Measurements from ENCODE around the gene SFSWAP. TPM values are rescaled to one million over a fixed set of nuclear protein-coding genes. Genes with fewer than 3 reads are reported as not detected.

The SFSWAP gene
- polyA plus RNA-seq, 2 of the 4 experiments (the other 2 are of a cell fraction): 21.8 to 23.5 TPM

DNA sequence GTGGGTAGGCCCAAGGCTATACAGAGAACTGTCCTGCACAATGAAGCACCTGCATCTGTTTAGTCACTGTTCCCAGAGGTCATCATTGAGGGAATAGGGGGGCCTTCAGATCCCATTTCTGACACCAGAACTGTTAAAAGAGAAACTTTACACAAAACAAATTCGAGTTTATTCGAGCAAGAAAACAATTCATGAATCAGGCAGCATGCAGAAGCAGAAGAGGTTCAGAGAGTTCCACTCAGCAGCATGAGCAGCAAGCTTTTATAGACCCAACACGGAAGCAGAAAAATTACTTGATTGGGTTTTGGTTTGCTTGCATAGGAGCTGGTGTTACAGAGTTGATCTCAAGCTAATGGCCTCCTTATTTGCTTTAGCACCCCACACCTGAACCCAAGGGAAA lies 1.7 kb upstream of the SFSWAP start:
- H3K4me3 ChIP-seq: no peak overlapping the region
- ChIA-PET CTCF (interaction anchor here (0.5 to 1.6 kb wide), 3 partner anchors 19 to 120 kb away, joined by 3 to 4 read pairs (median 3); no protein-coding TSS in a partner anchor), POLR2A (no interaction called here)
- no peaks in the 10 kb centered on the region for H3K9me3 ChIP-seq
- peaks cover 8% of the 10 kb centered on the region for H3K4me1 ChIP-seq
- no peak for DNase-seq (ENCODE audit: low read depth in 1 of 2, low spot score in 1 of 2)
- no peak overlapping the region for H3K27ac ChIP-seq
- TF ChIP-seq SMC3 (IDR thresholded peaks at IDR 0.05): no peak
- no peak for ATAC-seq
- no peak for FAIRE-seq
- 46% methylated on average over 3 of the region's 3 CpGs for WGBS (ENCODE audit: missing lambda C conversion rate)
- no peak overlapping the region for H3K4me2 ChIP-seq

DNA sequence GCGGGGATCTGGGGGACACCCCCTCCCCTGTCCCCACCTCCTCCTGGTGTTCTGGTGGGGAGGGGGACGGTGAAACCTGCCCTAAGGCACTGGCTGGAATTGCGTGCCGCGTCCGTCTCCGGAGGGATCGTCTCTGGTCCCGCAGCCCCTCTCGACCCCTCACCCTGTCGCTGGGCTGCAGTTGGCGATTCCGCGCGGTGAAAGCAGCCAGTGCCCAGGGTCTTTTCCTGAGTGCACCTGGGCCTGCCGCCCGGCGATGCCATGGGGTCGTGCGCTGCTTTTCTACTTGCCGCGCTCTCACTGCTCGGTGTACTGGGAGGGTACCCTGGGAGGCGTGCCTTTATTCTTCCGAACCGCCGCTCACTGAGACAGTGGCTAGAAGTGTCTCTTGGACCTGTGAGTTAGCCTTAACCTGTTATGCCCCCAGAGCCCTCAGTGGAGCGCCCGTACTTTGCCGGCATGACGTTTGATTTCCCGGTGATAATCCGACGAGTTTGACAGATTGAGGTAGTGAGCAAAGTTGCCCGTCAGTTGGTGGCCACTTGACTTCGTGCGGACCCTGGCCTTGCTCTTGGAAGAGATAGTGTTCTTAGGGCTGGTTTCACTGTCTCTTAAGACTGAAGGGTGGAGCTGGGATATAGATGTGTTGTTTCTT lies 788 bp downstream of the SFSWAP start:
- Histone ChIP-seq H3K4me2 (peak overlapping the region; percentile 90), H3K9me3 (no peaks in the 10 kb centered on the region), H3K4me3 (peak overlapping the region; percentile 88), H3K27ac (peak overlapping the region; percentile 95 to 96), H3K4me1 (peaks cover 8% of the 10 kb centered on the region)
- no peak for FAIRE-seq
- peak in 1 of 2 experiments; percentile 44; a peak in 3 of 6 replicates for ATAC-seq
- POLR2A ChIA-PET: interaction anchor here (0.6 to 1.3 kb wide), 3 partner anchors 12 to 73 kb away, joined by 3 to 4 read pairs (median 3); no protein-coding TSS in a partner anchor
- CTCF ChIA-PET: interaction anchor here (0.6 to 1.9 kb wide), 2 partner anchors 13 to 17 kb away, joined by 3 to 4 read pairs; no protein-coding TSS in a partner anchor
- TF ChIP-seq, protein P1, sequence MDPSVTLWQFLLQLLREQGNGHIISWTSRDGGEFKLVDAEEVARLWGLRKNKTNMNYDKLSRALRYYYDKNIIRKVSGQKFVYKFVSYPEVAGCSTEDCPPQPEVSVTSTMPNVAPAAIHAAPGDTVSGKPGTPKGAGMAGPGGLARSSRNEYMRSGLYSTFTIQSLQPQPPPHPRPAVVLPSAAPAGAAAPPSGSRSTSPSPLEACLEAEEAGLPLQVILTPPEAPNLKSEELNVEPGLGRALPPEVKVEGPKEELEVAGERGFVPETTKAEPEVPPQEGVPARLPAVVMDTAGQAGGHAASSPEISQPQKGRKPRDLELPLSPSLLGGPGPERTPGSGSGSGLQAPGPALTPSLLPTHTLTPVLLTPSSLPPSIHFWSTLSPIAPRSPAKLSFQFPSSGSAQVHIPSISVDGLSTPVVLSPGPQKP (IDR thresholded peaks at IDR 0.05; ENCODE audit: low read depth, low read length): no peak
- TF ChIP-seq RAD21 (conservative IDR thresholded peaks at IDR 0.05 in 1 of 2, IDR thresholded peaks at IDR 0.05 in 1 of 2) (no peak), JUN (IDR thresholded peaks at IDR 0.05) (no peak), RFX5 (IDR thresholded peaks at IDR 0.05) (no peak), PHF8 (IDR thresholded peaks at IDR 0.05; ENCODE audit: borderline replicate concordance, low read depth) (no peak), HOXB13 (CRISPR knock-in tag; IDR thresholded peaks at IDR 0.05; ENCODE audit: low read depth) (no peak), SREBF2 (IDR thresholded peaks at IDR 0.05) (no peak)
- TF ChIP-seq, protein P2, sequence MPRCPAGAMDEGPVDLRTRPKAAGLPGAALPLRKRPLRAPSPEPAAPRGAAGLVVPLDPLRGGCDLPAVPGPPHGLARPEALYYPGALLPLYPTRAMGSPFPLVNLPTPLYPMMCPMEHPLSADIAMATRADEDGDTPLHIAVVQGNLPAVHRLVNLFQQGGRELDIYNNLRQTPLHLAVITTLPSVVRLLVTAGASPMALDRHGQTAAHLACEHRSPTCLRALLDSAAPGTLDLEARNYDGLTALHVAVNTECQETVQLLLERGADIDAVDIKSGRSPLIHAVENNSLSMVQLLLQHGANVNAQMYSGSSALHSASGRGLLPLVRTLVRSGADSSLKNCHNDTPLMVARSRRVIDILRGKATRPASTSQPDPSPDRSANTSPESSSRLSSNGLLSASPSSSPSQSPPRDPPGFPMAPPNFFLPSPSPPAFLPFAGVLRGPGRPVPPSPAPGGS (IDR thresholded peaks at IDR 0.05): no peak
- 2% methylated on average over 37 of the region's 37 CpGs for WGBS (ENCODE audit: missing lambda C conversion rate)
- no peak for DNase-seq (ENCODE audit: low read depth in 1 of 2, low spot score in 1 of 2)

DNA sequence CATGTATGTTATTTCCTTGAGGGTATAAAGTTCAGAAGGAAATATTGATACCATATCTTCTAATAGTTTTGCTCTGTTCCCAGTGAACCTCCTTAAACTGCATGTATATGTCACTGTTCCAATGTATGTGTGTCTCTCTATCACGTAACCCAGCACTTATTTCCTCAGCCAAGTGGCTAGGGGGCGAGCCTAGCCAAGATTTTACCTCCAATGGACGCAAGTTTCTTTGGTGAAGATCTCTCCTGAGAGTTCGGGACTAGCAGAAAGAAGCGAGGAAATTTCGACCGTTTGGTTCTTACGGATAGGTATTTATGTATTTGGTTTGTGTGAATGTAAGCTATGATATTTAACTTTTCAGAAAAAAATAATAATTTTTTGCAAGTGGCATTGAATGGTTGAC lies 2.5 kb downstream of the SFSWAP start:
- ATAC-seq: no peak
- peaks cover 8% of the 10 kb centered on the region for H3K4me1 ChIP-seq
- ChIA-PET CTCF (interaction anchor here (1.1 to 1.7 kb wide), 3 partner anchors 10 to 608 kb away, joined by 3 to 5 read pairs (median 3); no protein-coding TSS in a partner anchor), POLR2A (no interaction called here)
- no peak overlapping the region for H3K27ac ChIP-seq
- no peak overlapping the region for H3K4me2 ChIP-seq
- no peak overlapping the region for H3K4me3 ChIP-seq
- 94% methylated on average over 8 of the region's 8 CpGs for WGBS (ENCODE audit: missing lambda C conversion rate)
- TF ChIP-seq RNF2 (IDR thresholded peaks at IDR 0.05; ENCODE audit: borderline replicate concordance, low read depth) (no peak), RAD21 (conservative IDR thresholded peaks at IDR 0.05 in 1 of 2, IDR thresholded peaks at IDR 0.05 in 1 of 2) (peak in 1 of 2 experiments; percentile 16; a peak in 1 of 5 replicates)
- DNase-seq (ENCODE audit: low read depth in 1 of 2, low spot score in 1 of 2): no peak
- no peaks in the 10 kb centered on the region for H3K9me3 ChIP-seq
- FAIRE-seq: no peak

- Histone ChIP-seq H3K4me2 (no peak overlapping the region), H3K4me1 (peaks cover 8% of the 10 kb centered on the region), H3K27ac (no peak overlapping the region), H3K4me3 (no peak overlapping the region), H3K9me3 (no peaks in the 10 kb centered on the region)
- ATAC-seq (no peak), DNase-seq (ENCODE audit: low read depth in 1 of 2, low spot score in 1 of 2) (no peak), FAIRE-seq (no peak)
- POLR2A ChIA-PET: no interaction called here
- CTCF ChIA-PET: interaction anchor here (1.1 to 1.4 kb wide), 3 partner anchors 9 to 610 kb away, joined by 3 to 4 read pairs (median 3); no protein-coding TSS in a partner anchor
- 92% methylated on average over 14 of the region's 14 CpGs for WGBS (ENCODE audit: missing lambda C conversion rate)
- TF ChIP-seq, protein P3, sequence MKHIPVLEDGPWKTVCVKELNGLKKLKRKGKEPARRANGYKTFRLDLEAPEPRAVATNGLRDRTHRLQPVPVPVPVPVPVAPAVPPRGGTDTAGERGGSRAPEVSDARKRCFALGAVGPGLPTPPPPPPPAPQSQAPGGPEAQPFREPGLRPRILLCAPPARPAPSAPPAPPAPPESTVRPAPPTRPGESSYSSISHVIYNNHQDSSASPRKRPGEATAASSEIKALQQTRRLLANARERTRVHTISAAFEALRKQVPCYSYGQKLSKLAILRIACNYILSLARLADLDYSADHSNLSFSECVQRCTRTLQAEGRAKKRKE (CRISPR knock-in tag; IDR thresholded peaks at IDR 0.05; ENCODE audit: low read depth): no peak
- no peak for TF ChIP-seq MAFK (IDR thresholded peaks at IDR 0.05; ENCODE audit: partially characterized antibody)
- TF ChIP-seq, protein P4, sequence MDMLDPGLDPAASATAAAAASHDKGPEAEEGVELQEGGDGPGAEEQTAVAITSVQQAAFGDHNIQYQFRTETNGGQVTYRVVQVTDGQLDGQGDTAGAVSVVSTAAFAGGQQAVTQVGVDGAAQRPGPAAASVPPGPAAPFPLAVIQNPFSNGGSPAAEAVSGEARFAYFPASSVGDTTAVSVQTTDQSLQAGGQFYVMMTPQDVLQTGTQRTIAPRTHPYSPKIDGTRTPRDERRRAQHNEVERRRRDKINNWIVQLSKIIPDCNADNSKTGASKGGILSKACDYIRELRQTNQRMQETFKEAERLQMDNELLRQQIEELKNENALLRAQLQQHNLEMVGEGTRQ (IDR thresholded peaks at IDR 0.05): no peak
- TF ChIP-seq CHD4 (IDR thresholded peaks at IDR 0.05; ENCODE audit: borderline replicate concordance): no peak
- TF ChIP-seq KDM1A (IDR thresholded peaks at IDR 0.05; ENCODE audit: low read depth): no peak
- no peak for TF ChIP-seq MAZ (IDR thresholded peaks at IDR 0.05; ENCODE audit: borderline replicate concordance, low read depth, low read length)
- no peak for TF ChIP-seq BHLHE40 (IDR thresholded peaks at IDR 0.05; ENCODE audit: low read depth, low read length)
- no peak for TF ChIP-seq ZC3H11A (IDR thresholded peaks at IDR 0.05)
- TF ChIP-seq NPAS2 (CRISPR knock-in tag; IDR thresholded peaks at IDR 0.05; ENCODE audit: borderline replicate concordance): no peak
- TF ChIP-seq, protein P5, sequence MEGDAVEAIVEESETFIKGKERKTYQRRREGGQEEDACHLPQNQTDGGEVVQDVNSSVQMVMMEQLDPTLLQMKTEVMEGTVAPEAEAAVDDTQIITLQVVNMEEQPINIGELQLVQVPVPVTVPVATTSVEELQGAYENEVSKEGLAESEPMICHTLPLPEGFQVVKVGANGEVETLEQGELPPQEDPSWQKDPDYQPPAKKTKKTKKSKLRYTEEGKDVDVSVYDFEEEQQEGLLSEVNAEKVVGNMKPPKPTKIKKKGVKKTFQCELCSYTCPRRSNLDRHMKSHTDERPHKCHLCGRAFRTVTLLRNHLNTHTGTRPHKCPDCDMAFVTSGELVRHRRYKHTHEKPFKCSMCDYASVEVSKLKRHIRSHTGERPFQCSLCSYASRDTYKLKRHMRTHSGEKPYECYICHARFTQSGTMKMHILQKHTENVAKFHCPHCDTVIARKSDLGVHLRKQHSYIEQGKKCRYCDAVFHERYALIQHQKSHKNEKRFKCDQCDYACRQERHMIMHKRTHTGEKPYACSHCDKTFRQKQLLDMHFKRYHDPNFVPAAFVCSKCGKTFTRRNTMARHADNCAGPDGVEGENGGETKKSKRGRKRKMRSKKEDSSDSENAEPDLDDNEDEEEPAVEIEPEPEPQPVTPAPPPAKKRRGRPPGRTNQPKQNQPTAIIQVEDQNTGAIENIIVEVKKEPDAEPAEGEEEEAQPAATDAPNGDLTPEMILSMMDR (IDR thresholded peaks at IDR 0.05): no peak
Observed at GRCh38 chr12:131714759-131715158, 3.9 kb downstream of the SFSWAP start.

All from A549 (cell line).